HepG2 (cell line): ENCODE measurements around the gene SLC4A2. TPM values are rescaled to one million over a fixed set of nuclear protein-coding genes. Genes with fewer than 3 reads are reported as not detected.

ENCODE experiments used
- ATAC-seq: fragments of 200-7000 bp; cut with Tn5 transposase; 3 replicates; pipeline ENCODE4 v1.9.1; 2020; ENCODE audit warnings: mild to moderate bottlenecking, moderate library complexity
- BruUV-seq: library from RNA; stranded (reverse); fragments of 400-500 nt; replicated peaks from 2 replicates; lab custom pipeline; 2021; lab: Mats Ljungman, UMichigan
- CTCF ChIA-PET: fragments of 300-600 bp; formaldehyde crosslinking; extraction: SDS; loops from one replicate; lab custom pipeline; 2021; ENCODE audit warnings: low total read pairs, inconsistent platforms, low intra/inter-chr PET ratio; lab: Yijun Ruan, JAX
- POLR2A ChIA-PET: fragments of 350-600 bp; sonication (Branson Sonifier 250); formaldehyde crosslinking; loops from one replicate; lab custom pipeline; 2020; ENCODE audit warnings: antibody characterized with exemption, inconsistent platforms; lab: Yijun Ruan, JAX
- DNase-seq: peaks from one replicate; pipeline ENCODE4 v3.0.0-alpha.2; 2015; ENCODE audit warnings: low spot score
- FAIRE-seq: peaks from 3 replicates; lab custom pipeline; 2011; peaks lifted over from hg19 to GRCh38; lab: Jason Lieb, UNC
- H2AFZ ChIP-seq: one replicate; pipeline ENCODE4 v1.6.1; 2011; ENCODE audit warnings: low read length, inconsistent platforms
- H3K27ac ChIP-seq: fragments of 300-600 bp; 3 replicates; pipeline ENCODE4 v1.8.0; 2011; ENCODE audit warnings: mixed run types, mild to moderate bottlenecking, mixed read lengths, low read length, inconsistent platforms; ENCODE audit not compliant: insufficient read depth; ENCODE audit errors: extremely low read length
- H3K27me3 ChIP-seq, 2 experiments: fragments of 200-600 bp in 1 of 2; 2 replicates in 1 of 2; 3 replicates in 1 of 2; pipeline versions ENCODE4 v1.6.0 to v1.8.0; 2011; ENCODE audit warnings: low read length in 2 of 2, mild to moderate bottlenecking in 2 of 2, moderate library complexity in 2 of 2, inconsistent platforms in 1 of 2; ENCODE audit not compliant: insufficient read depth in 2 of 2, control insufficient read depth in 1 of 2
- H3K36me3 ChIP-seq, 2 experiments: fragments of 200-600 bp in 1 of 2; replicated peaks in 1 of 2; 2 replicates in 1 of 2; 3 replicates in 1 of 2; pipeline versions ENCODE4 v1.5.1 to v1.8.0; 2011; ENCODE audit warnings: low read length in 2 of 2, inconsistent platforms in 1 of 2; ENCODE audit not compliant: insufficient read depth in 2 of 2, control insufficient read depth in 1 of 2
- H3K4me1 ChIP-seq: 2 replicates; pipeline ENCODE4 v1.5.1; 2012; ENCODE audit warnings: low read length, inconsistent platforms; ENCODE audit not compliant: insufficient read depth
- H3K4me2 ChIP-seq: 2 replicates; pipeline ENCODE4 v1.6.0; 2011; ENCODE audit warnings: low read depth, low read length, inconsistent platforms
- H3K4me3 ChIP-seq, 3 experiments: fragments of 200-600 bp in 1 of 3; sonication (generic), shearing (Covaris generic) in 1 of 3; replicated peaks in 1 of 3; 2 replicates each; pipeline ENCODE4 v1.5.1; 2011 to 2016; ENCODE audit warnings: low read length in 3 of 3, inconsistent platforms in 2 of 3, low read depth in 2 of 3, mild to moderate bottlenecking in 2 of 3, control low read depth in 1 of 3, mixed read lengths in 1 of 3; ENCODE audit not compliant: insufficient read depth in 1 of 3
- H3K79me2 ChIP-seq: one replicate; pipeline ENCODE4 v1.6.1; 2011; ENCODE audit warnings: low read length, inconsistent platforms; ENCODE audit not compliant: insufficient read depth
- H3K9ac ChIP-seq: 2 replicates; pipeline ENCODE4 v1.6.0; 2011; ENCODE audit warnings: mild to moderate bottlenecking, low read depth, low read length, inconsistent platforms; ENCODE audit not compliant: insufficient read depth
- H3K9me3 ChIP-seq: 2 replicates; pipeline ENCODE4 v1.5.1; 2012; ENCODE audit warnings: mild to moderate bottlenecking, low read length
- H4K20me1 ChIP-seq: 2 replicates; pipeline ENCODE4 v1.6.0; 2011; ENCODE audit warnings: inconsistent platforms, mild to moderate bottlenecking, low read length, moderate library complexity; ENCODE audit not compliant: insufficient read depth
- AGO2 ChIP-seq: fragments of 200-400 bp; formaldehyde crosslinking; optimal IDR thresholded peaks from 2 replicates; pipeline ENCODE3; 2017; ENCODE audit warnings: mild to moderate bottlenecking, low read depth, low read length, moderate library complexity
- FOXC1 ChIP-seq: sonication (generic); formaldehyde crosslinking; IDR thresholded peaks from 2 replicates; pipeline ENCODE4 v1.8.0; 2022; ENCODE audit warnings: mild to moderate bottlenecking, missing genetic modification reagents, borderline replicate concordance
- FOXK1 ChIP-seq: sonication (generic); formaldehyde crosslinking; IDR thresholded peaks from 2 replicates; pipeline ENCODE4 v1.4.0; 2020; ENCODE audit warnings: low read depth, missing genetic modification reagents, borderline replicate concordance
- HNRNPL ChIP-seq: fragments of 200-400 bp; formaldehyde crosslinking; IDR thresholded peaks from 2 replicates; pipeline ENCODE4 v1.6.1; 2017; ENCODE audit warnings: mild to moderate bottlenecking, low read depth, low read length
- KMT2B ChIP-seq: IDR thresholded peaks from 2 replicates; pipeline ENCODE4 v1.6.1; 2016; ENCODE audit warnings: missing genetic modification reagents, missing compliant biosample characterization
- MEF2D ChIP-seq: sonication (generic); formaldehyde crosslinking; IDR thresholded peaks from 2 replicates; pipeline ENCODE4 v1.5.1; 2020; ENCODE audit warnings: mild to moderate bottlenecking, missing genetic modification reagents
- MYNN ChIP-seq: sonication (generic); formaldehyde crosslinking; IDR thresholded peaks from 2 replicates; pipeline ENCODE4 v1.4.0; 2020; ENCODE audit warnings: mild to moderate bottlenecking, low read depth, missing genetic modification reagents
- RBFOX2 ChIP-seq: fragments of 200-400 bp; formaldehyde crosslinking; IDR thresholded peaks from 2 replicates; pipeline ENCODE4 v1.6.1; 2017; ENCODE audit warnings: low read depth, mild to moderate bottlenecking, low read length
- REPIN1 ChIP-seq: sonication (generic); formaldehyde crosslinking; IDR thresholded peaks from 2 replicates; pipeline ENCODE4 v1.8.0; 2022; ENCODE audit warnings: missing genetic modification reagents, low read depth, mild to moderate bottlenecking, borderline replicate concordance
- SP140L ChIP-seq: sonication (generic); formaldehyde crosslinking; IDR thresholded peaks from 2 replicates; pipeline ENCODE4 v1.4.0; 2020; ENCODE audit warnings: missing genetic modification reagents, borderline replicate concordance
- ZBTB37 ChIP-seq: sonication (generic); formaldehyde crosslinking; IDR thresholded peaks from 2 replicates; pipeline ENCODE4 v1.4.0; 2020; ENCODE audit warnings: mild to moderate bottlenecking, missing genetic modification reagents
- ZBTB7B ChIP-seq: sonication (generic); formaldehyde crosslinking; IDR thresholded peaks from 2 replicates; pipeline ENCODE4 v1.4.0; 2020; ENCODE audit warnings: missing genetic modification reagents
- ZNF18 ChIP-seq: sonication (generic); formaldehyde crosslinking; IDR thresholded peaks from 2 replicates; pipeline ENCODE4 v1.8.0; 2022; ENCODE audit warnings: mild to moderate bottlenecking, missing genetic modification reagents; ENCODE audit not compliant: insufficient replicate concordance
- ZNF224 ChIP-seq: sonication (generic); formaldehyde crosslinking; IDR thresholded peaks from 2 replicates; pipeline ENCODE4 v1.5.0; 2020; ENCODE audit warnings: mild to moderate bottlenecking, missing genetic modification reagents
- ZNF234 ChIP-seq: sonication (generic); formaldehyde crosslinking; conservative IDR thresholded peaks from 2 replicates; pipeline ENCODE4 v1.5.1; 2020; ENCODE audit warnings: mild to moderate bottlenecking, missing genetic modification reagents
- ZNF563 ChIP-seq: sonication (generic); formaldehyde crosslinking; IDR thresholded peaks from 2 replicates; pipeline ENCODE4 v1.8.0; 2022; ENCODE audit warnings: mild to moderate bottlenecking, moderate library complexity, missing genetic modification reagents
- ZNF572 ChIP-seq: sonication (generic); formaldehyde crosslinking; IDR thresholded peaks from 2 replicates; pipeline ENCODE4 v1.5.1; 2020; ENCODE audit warnings: mild to moderate bottlenecking, missing genetic modification reagents
- ZNF746 ChIP-seq: sonication (generic); formaldehyde crosslinking; IDR thresholded peaks from 2 replicates; pipeline ENCODE4 v1.8.0; 2022; ENCODE audit warnings: mild to moderate bottlenecking, missing genetic modification reagents
- ZNF788 ChIP-seq: sonication (generic); formaldehyde crosslinking; IDR thresholded peaks from 2 replicates; pipeline ENCODE4 v1.5.0; 2020; ENCODE audit warnings: mild to moderate bottlenecking, missing genetic modification reagents, borderline replicate concordance
- WGBS: methylation state at CpG from one replicate; pipeline ENCODE4 v1.1.6; 2017; ENCODE audit warnings: low lambda C conversion rate; 5-methylcytosine and 5-hydroxymethylcytosine counted together
- in situ Hi-C: cut with HindIII; loops from 2 replicates; pipeline ENCODE4 v1.10.0; 2017; ENCODE audit warnings: low pct_unique_long_range_greater_than_20kb; ENCODE audit not compliant: extremely low pct_ligation_motif_present
- intact Hi-C: fragments of 100-400 bp; cut with micrococcal nuclease; formaldehyde crosslinking; loops from one replicate; pipeline ENCODE4 v1.10.0; 2022; ENCODE audit not compliant: unreplicated experiment
- polyA plus RNA-seq, 8 experiments: library from polyadenylated mRNA; depleted of rRNA in 3 of 8; stranded (reverse) in 7 of 8; unstranded in 1 of 8; fragments of >200 nt; fragmentation: Illumina TruSeq in 4 of 8; extraction: Trizol in 4 of 8; gene quantifications; 2 replicates each; pipeline versions ENCODE4 v1.2.1 to v1.2.3, GENCODE V29; 2011 to 2016; ENCODE audit warnings: low read depth in 4 of 8, missing spikeins in 1 of 8, mixed read lengths in 1 of 8; ENCODE audit not compliant: insufficient read depth in 1 of 8
- total RNA-seq, 5 experiments: library from RNA; depleted of rRNA; stranded (reverse); fragments of >200 nt; fragmentation: Illumina TruSeq; extraction: Trizol; gene quantifications; 2 replicates each; pipeline ENCODE4 v1.2.3, GENCODE V29; 2016; ENCODE audit warnings: low read depth in 1 of 5

SLC4A2 gene
- total and polyA plus RNA-seq, 2 of the 13 experiments (the other 11 are each of a cell fraction or from before 2014, with no cell fraction given), result 51.9 to 73.4 TPM

- no peak for TF ChIP-seq ZNF18 (CRISPR knock-in tag)
- 0 out of 2 replicates have a peak, but pooled peaks have one; percentile 5 for TF ChIP-seq MEF2D (CRISPR knock-in tag)
- TF ChIP-seq ZNF572 (CRISPR knock-in tag), result peak; percentile 29; the same call in 1 of the 2 replicates
- TF ChIP-seq REPIN1 (CRISPR knock-in tag), result no peak
- TF ChIP-seq FOXK1, result no peak
- TF ChIP-seq ZNF234 (CRISPR knock-in tag), result 0 out of 2 replicates have a peak, but pooled peaks have one; percentile 57
- TF ChIP-seq, all 625 proteins: peak for 11
These were observed 2.5 kb upstream of the SLC4A2 start (continued) for GRCh38 chr7:151056666-151057505.

- Histone ChIP-seq H3K4me1 (peaks cover 42% of the 10 kb centered on the region), H4K20me1 (no peaks in the 10 kb centered on the region), H3K4me3 (peak within 1 kb of the TSS; percentile 76 to 92 (median 90)), H3K9ac (peak within 1 kb of the TSS; percentile 87), H3K27ac (peak within 1 kb of the TSS; percentile 86), H2AFZ (peak within 1 kb of the TSS; percentile 62), H3K27me3 (no peaks in the 10 kb centered on the region; a peak in 1 of 5 replicates), H3K79me2 (peaks cover 14% of the 10 kb centered on the region), H3K4me2 (peak within 1 kb of the TSS; percentile 99), H3K9me3 (no peaks in the 10 kb centered on the region), H3K36me3 (0 out of 5 replicates have a peak, but pooled peaks cover 0 to 2% of the 10 kb centered on the region in 2 experiments)
- ChIA-PET POLR2A (interaction anchor here (1.3 to 1.8 kb wide), 2 partner anchors 29 to 48 kb away, joined by 4 to 6 read pairs; partner anchors contain the start of gene ABCB8), CTCF (no interaction called here)
- intact Hi-C loops, result no loop called here
- no peak for DNase-seq
- no peak for FAIRE-seq
- no TSS peak for BruUV-seq
- WGBS, result 2% methylated on average over 18 of the region's 30 CpGs
- ATAC-seq, result peak; percentile 13
- in situ Hi-C loops, result no loop called here
- peak; percentile 14; the same call in 1 of the 2 replicates for TF ChIP-seq ZBTB37 (CRISPR knock-in tag)
- 0 out of 2 replicates have a peak, but pooled peaks have one; percentile 3 for TF ChIP-seq ZNF224 (CRISPR knock-in tag)
- TF ChIP-seq MYNN (CRISPR knock-in tag), result 0 out of 2 replicates have a peak, but pooled peaks have one; percentile 10
- TF ChIP-seq ZBTB7B, result peak; percentile 38; the same call in 1 of the 2 replicates
- TF ChIP-seq ZNF788 (CRISPR knock-in tag), result 0 out of 2 replicates have a peak, but pooled peaks have one; percentile 34
- TF ChIP-seq KMT2B, result 0 out of 2 replicates have a peak, but pooled peaks have one; percentile 35
- 0 out of 2 replicates have a peak, but pooled peaks have one; percentile 24 for TF ChIP-seq ZNF563
- 0 out of 2 replicates have a peak, but pooled peaks have one; percentile 7 for TF ChIP-seq SP140L
- TF ChIP-seq HNRNPL, result 0 out of 2 replicates have a peak, but pooled peaks have one; percentile 14
- TF ChIP-seq RBFOX2, result peak; percentile 14; the same call in 1 of the 2 replicates
- no peak for TF ChIP-seq AGO2
- no peak for TF ChIP-seq ZNF746 (CRISPR knock-in tag)
- TF ChIP-seq FOXC1 (CRISPR knock-in tag), result peak; percentile 15; the same call in 1 of the 2 replicates
These were observed 1.8 kb upstream of the SLC4A2 start, which contains the start of gene CDK5 for GRCh38 chr7:151057506-151057988. TSS of gene CDK5 (minus strand) at chr7:151057897. CDS start at chr7:151057848, 49 bp downstream.
